ENCODE results near the gene SLC6A17. TPM values are rescaled to one million over a fixed set of nuclear protein-coding genes. Genes with fewer than 3 reads are reported as not detected.

SLC6A17 gene
- total RNA-seq, 1 experiment from 2014 or later: 0.17 TPM

DNA sequence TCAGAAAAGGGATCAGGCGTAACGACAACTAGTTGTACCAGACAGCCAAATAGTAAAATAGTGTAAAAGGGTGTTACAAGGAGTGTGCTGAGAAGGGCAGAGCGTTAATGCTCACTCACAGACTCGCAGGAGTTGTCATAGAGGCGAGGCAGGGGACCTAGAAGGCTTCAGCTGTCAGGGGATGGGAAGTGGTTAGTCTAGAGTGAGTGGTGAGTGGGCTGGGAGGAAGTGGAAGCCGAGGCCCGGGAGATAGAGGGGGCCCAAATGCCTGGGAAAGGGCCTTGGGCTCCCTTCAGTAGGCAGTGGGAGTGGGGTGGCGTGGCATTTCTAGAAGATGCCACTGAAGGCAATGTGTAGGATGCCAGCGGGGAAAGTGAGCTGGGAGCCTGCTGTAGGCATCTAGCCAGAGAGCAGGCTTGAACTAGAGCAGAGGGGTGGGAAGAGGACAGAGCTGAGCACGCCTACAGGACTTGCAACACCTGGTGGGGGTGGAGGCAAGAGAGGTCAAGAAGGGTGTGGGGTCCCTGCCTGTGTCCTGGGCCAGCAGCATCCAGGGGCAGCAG lies 10.3 kb downstream of the SLC6A17 start:
- H3K18ac ChIP-seq (ENCODE audit: insufficient read length, low read depth, low read length): no peak overlapping the region
- H2BK5ac ChIP-seq (ENCODE audit: insufficient read length, low read length): no peak overlapping the region
- no peak for DNase-seq
- H3K4ac ChIP-seq (ENCODE audit: low read depth, low read length): no peak overlapping the region
- no peak overlapping the region for H4K5ac ChIP-seq (ENCODE audit: insufficient read length, low read depth, low read length)
- Mint-ChIP-seq H3K36me3 (ENCODE audit: insufficient read depth in 1 of 3, low read depth in 3 of 3) (no peaks in the 10 kb centered on the region), H3K9me3 (no peaks in the 10 kb centered on the region), H3K27ac (no peak overlapping the region; a peak in 1 of 7 replicates), H3K27me3 (ENCODE audit: low read depth) (peaks cover 40% of the 10 kb centered on the region), H3K4me1 (peaks cover 5 to 9% of the 10 kb centered on the region in 2 experiments; a peak in 3 of 4 replicates), H3K4me3 (no peak overlapping the region)
- H2BK20ac ChIP-seq (ENCODE audit: low read depth, low read length, poor library complexity, severe bottlenecking): no peak overlapping the region
- H2AK5ac ChIP-seq (ENCODE audit: insufficient read length, low read length): no peak overlapping the region
- TF ChIP-seq, protein P1, sequence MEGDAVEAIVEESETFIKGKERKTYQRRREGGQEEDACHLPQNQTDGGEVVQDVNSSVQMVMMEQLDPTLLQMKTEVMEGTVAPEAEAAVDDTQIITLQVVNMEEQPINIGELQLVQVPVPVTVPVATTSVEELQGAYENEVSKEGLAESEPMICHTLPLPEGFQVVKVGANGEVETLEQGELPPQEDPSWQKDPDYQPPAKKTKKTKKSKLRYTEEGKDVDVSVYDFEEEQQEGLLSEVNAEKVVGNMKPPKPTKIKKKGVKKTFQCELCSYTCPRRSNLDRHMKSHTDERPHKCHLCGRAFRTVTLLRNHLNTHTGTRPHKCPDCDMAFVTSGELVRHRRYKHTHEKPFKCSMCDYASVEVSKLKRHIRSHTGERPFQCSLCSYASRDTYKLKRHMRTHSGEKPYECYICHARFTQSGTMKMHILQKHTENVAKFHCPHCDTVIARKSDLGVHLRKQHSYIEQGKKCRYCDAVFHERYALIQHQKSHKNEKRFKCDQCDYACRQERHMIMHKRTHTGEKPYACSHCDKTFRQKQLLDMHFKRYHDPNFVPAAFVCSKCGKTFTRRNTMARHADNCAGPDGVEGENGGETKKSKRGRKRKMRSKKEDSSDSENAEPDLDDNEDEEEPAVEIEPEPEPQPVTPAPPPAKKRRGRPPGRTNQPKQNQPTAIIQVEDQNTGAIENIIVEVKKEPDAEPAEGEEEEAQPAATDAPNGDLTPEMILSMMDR (conservative IDR thresholded peaks at IDR 0.05): no peak
- peaks cover 3% of the 10 kb centered on the region for H4K20me1 ChIP-seq (ENCODE audit: control insufficient read depth, insufficient read depth, insufficient read length)
- H3K79me1 ChIP-seq (ENCODE audit: insufficient read depth, low read depth, low read length, poor library complexity, severe bottlenecking): no peaks in the 10 kb centered on the region
- H3K56ac ChIP-seq (ENCODE audit: insufficient read length, low read depth, low read length): no peak overlapping the region
- no peak overlapping the region for H3T11ph ChIP-seq (ENCODE audit: low read length)
- H3K9ac ChIP-seq (ENCODE audit: extremely low read depth, insufficient read length, low read length): no peak overlapping the region
- no peak overlapping the region for H3K14ac ChIP-seq (ENCODE audit: insufficient read depth, low read length)
- no CpG with 5 or more reads among the region's 10 CpGs for WGBS (ENCODE audit: extremely low coverage, insufficient read length, low lambda C conversion rate)
- H3K4me1 ChIP-seq (ENCODE audit: insufficient read depth, low read length): no peaks in the 10 kb centered on the region
- no peak overlapping the region for H2BK15ac ChIP-seq (ENCODE audit: low read depth, low read length)
- no peak overlapping the region for H2BK120ac ChIP-seq (ENCODE audit: low read depth, low read length, poor library complexity, severe bottlenecking)
- H4K91ac ChIP-seq (ENCODE audit: insufficient read length, low read depth, low read length): no peak overlapping the region
- H3K4me2 ChIP-seq (ENCODE audit: insufficient read depth, insufficient read length, low read length): no peak overlapping the region
- no peak overlapping the region for H2BK12ac ChIP-seq (ENCODE audit: insufficient read length, low read depth, low read length)
- H3K9me3 ChIP-seq (ENCODE audit: control insufficient read depth, low read depth, low read length): no peaks in the 10 kb centered on the region
- H3K23me2 ChIP-seq (ENCODE audit: insufficient read length, low read depth, low read length, poor library complexity, severe bottlenecking): no peaks in the 10 kb centered on the region
- no peak overlapping the region for H3K27ac ChIP-seq (ENCODE audit: insufficient read length, low read depth, low read length)
- H3K23ac ChIP-seq (ENCODE audit: insufficient read length, low read depth, low read length): no peak overlapping the region
- no peak overlapping the region for H2AFZ ChIP-seq (ENCODE audit: low read length)
- no peaks in the 10 kb centered on the region; the same call in 1 of the 2 replicates for H3K27me3 ChIP-seq (ENCODE audit: insufficient read depth, low read length)
- H4K8ac ChIP-seq (replicated peaks; ENCODE audit: insufficient read length, low read depth, low read length): no peak overlapping the region
- H3K79me2 ChIP-seq (ENCODE audit: insufficient read depth, low read length): no peaks in the 10 kb centered on the region

All from H9 (cell line).